Large intestine (tissue), 3 donors: Measurements from ENCODE around the gene SRSF11. TPM values are rescaled to one million over a fixed set of nuclear protein-coding genes. Genes with fewer than 3 reads are reported as not detected.

Source experiments
- DNase-seq, 2 donors: peaks; one replicate each; pipeline versions ENCODE4 v3.0.0 to v3.0.0-alpha.2; 2013
- H3K27ac ChIP-seq: one replicate; pipeline ENCODE4 v1.5.1; 2013; ENCODE audit warnings: low read length
- H3K27me3 ChIP-seq: 2 replicates; pipeline ENCODE4 v1.6.1; 2013; ENCODE audit warnings: low read length; ENCODE audit not compliant: control insufficient read depth, insufficient read depth
- H3K36me3 ChIP-seq: 2 replicates; pipeline ENCODE4 v1.6.1; 2013; ENCODE audit warnings: low read length; ENCODE audit not compliant: control insufficient read depth, insufficient read depth
- H3K4me1 ChIP-seq: one replicate; pipeline ENCODE4 v1.6.1; 2013; ENCODE audit warnings: low read length; ENCODE audit not compliant: control insufficient read depth, insufficient read depth
- H3K4me3 ChIP-seq: one replicate; pipeline ENCODE4 v1.5.1; 2013; ENCODE audit warnings: low read length
- H3K9me3 ChIP-seq: one replicate; pipeline ENCODE4 v1.6.1; 2013; ENCODE audit warnings: mild to moderate bottlenecking, low read depth, low read length, moderate library complexity; ENCODE audit not compliant: control insufficient read depth
- WGBS: methylation state at CpG from one replicate; pipeline ENCODE4 v1.1.5; 2013; ENCODE audit warnings: low lambda C conversion rate; ENCODE audit not compliant: insufficient coverage; 5-methylcytosine and 5-hydroxymethylcytosine counted together
- polyA plus RNA-seq: library from polyadenylated mRNA; unstranded; fragments of 120-200 nt; gene quantifications from one replicate; pipeline ENCODE4 v1.2.1, GENCODE V29; 2013

Gene SRSF11
- polyA plus RNA-seq, 1 donor: 310 TPM

GRCh38 chr1:70248729-70249128, 27.5 kb downstream of the SRSF11 start:
- H3K36me3 ChIP-seq: peaks cover 70% of the 10 kb centered on the region
- H3K4me1 ChIP-seq: no peaks in the 10 kb centered on the region
- H3K4me3 ChIP-seq: no peak overlapping the region
- H3K27me3 ChIP-seq: no peaks in the 10 kb centered on the region
- no peak overlapping the region for H3K27ac ChIP-seq
- 92% methylated on average over 2 of the region's 4 CpGs for WGBS
- no peaks in the 10 kb centered on the region for H3K9me3 ChIP-seq
- no peak for DNase-seq

GRCh38 chr1:70256664-70257063, 35.5 kb downstream of the SRSF11 start:
- no peak overlapping the region for H3K27ac ChIP-seq
- peaks cover 5% of the 10 kb centered on the region for H3K36me3 ChIP-seq
- WGBS: no CpG with 5 or more reads among the region's 1 CpG
- H3K27me3 ChIP-seq: no peaks in the 10 kb centered on the region
- no peaks in the 10 kb centered on the region for H3K9me3 ChIP-seq
- H3K4me3 ChIP-seq: no peak overlapping the region
- H3K4me1 ChIP-seq: no peaks in the 10 kb centered on the region
- DNase-seq: no peak

GRCh38 chr1:70264839-70265238, 43.7 kb downstream of the SRSF11 start:
- no peak for DNase-seq
- H3K9me3 ChIP-seq: peaks cover 3% of the 10 kb centered on the region
- H3K4me3 ChIP-seq: no peak overlapping the region
- no peaks in the 10 kb centered on the region for H3K27me3 ChIP-seq
- H3K27ac ChIP-seq: no peak overlapping the region
- 91% methylated on average over 5 of the region's 7 CpGs for WGBS
- peaks cover 21% of the 10 kb centered on the region for H3K36me3 ChIP-seq
- no peaks in the 10 kb centered on the region for H3K4me1 ChIP-seq

GRCh38 chr1:70265946-70266345, 44.8 kb downstream of the SRSF11 start:
- peaks cover 3% of the 10 kb centered on the region for H3K9me3 ChIP-seq
- H3K36me3 ChIP-seq: peaks cover 26% of the 10 kb centered on the region
- no peak for DNase-seq
- H3K4me3 ChIP-seq: no peak overlapping the region
- no peaks in the 10 kb centered on the region for H3K4me1 ChIP-seq
- no peak overlapping the region for H3K27ac ChIP-seq
- WGBS: no CpG with 5 or more reads among the region's 1 CpG
- no peaks in the 10 kb centered on the region for H3K27me3 ChIP-seq

- no peaks in the 10 kb centered on the region for H3K4me1 ChIP-seq
These were observed 56.7 kb downstream of the SRSF11 start for GRCh38 chr1:70277875-70278274.

GRCh38 chr1:70278710-70279109, 57.5 kb downstream of the SRSF11 start:
- H3K4me1 ChIP-seq: no peaks in the 10 kb centered on the region
- H3K36me3 ChIP-seq: peaks cover 17% of the 10 kb centered on the region
- no peak overlapping the region for H3K4me3 ChIP-seq
- H3K9me3 ChIP-seq: no peaks in the 10 kb centered on the region
- DNase-seq: peak; percentile 3 to 19
- no CpG with 5 or more reads among the region's 1 CpG for WGBS
- H3K27me3 ChIP-seq: no peaks in the 10 kb centered on the region
- H3K27ac ChIP-seq: no peak overlapping the region

More at GRCh38 chr1:70277875-70278274, 56.7 kb downstream of the SRSF11 start:
- Histone ChIP-seq H3K27me3 (no peaks in the 10 kb centered on the region), H3K27ac (no peak overlapping the region), H3K36me3 (peaks cover 21% of the 10 kb centered on the region), H3K9me3 (no peaks in the 10 kb centered on the region), H3K4me3 (no peak overlapping the region)
- 100% methylated on average over 1 of the region's 5 CpGs for WGBS
- no peak for DNase-seq

- Histone ChIP-seq H3K27me3 (no peaks in the 10 kb centered on the region), H3K27ac (no peak overlapping the region), H3K4me3 (no peak overlapping the region), H3K4me1 (no peaks in the 10 kb centered on the region), H3K36me3 (peaks cover 16% of the 10 kb centered on the region), H3K9me3 (no peaks in the 10 kb centered on the region)
- DNase-seq: no peak
- WGBS: 100% methylated on average over 2 of the region's 2 CpGs
These were observed 63.2 kb downstream of the SRSF11 start for GRCh38 chr1:70284366-70284765.

GRCh38 chr1:70286453-70286852, 65.3 kb downstream of the SRSF11 start:
- H3K27ac ChIP-seq: no peak overlapping the region
- no peaks in the 10 kb centered on the region for H3K4me1 ChIP-seq
- DNase-seq: no peak
- H3K9me3 ChIP-seq: no peaks in the 10 kb centered on the region
- WGBS: no CpG with 5 or more reads among the region's 5 CpGs
- H3K4me3 ChIP-seq: no peak overlapping the region
- peaks cover 27% of the 10 kb centered on the region for H3K36me3 ChIP-seq
- H3K27me3 ChIP-seq: no peaks in the 10 kb centered on the region

GRCh38 chr1:70288166-70288565, 67.0 kb downstream of the SRSF11 start:
- H3K9me3 ChIP-seq: no peaks in the 10 kb centered on the region
- H3K27me3 ChIP-seq: no peaks in the 10 kb centered on the region
- no peaks in the 10 kb centered on the region for H3K4me1 ChIP-seq
- H3K4me3 ChIP-seq: no peak overlapping the region
- peaks cover 28% of the 10 kb centered on the region for H3K36me3 ChIP-seq
- no peak overlapping the region for H3K27ac ChIP-seq
- no peak for DNase-seq

GRCh38 chr1:70290218-70290617, 69.0 kb downstream of the SRSF11 start:
- H3K9me3 ChIP-seq: no peaks in the 10 kb centered on the region
- DNase-seq: no peak
- H3K27me3 ChIP-seq: no peaks in the 10 kb centered on the region
- peaks cover 37% of the 10 kb centered on the region for H3K36me3 ChIP-seq
- no peak overlapping the region for H3K27ac ChIP-seq
- H3K4me1 ChIP-seq: no peaks in the 10 kb centered on the region
- H3K4me3 ChIP-seq: no peak overlapping the region
- WGBS: no CpG with 5 or more reads among the region's 1 CpG

- Histone ChIP-seq H3K27ac (no peak overlapping the region), H3K27me3 (no peaks in the 10 kb centered on the region), H3K4me3 (no peak overlapping the region), H3K36me3 (peaks cover 32% of the 10 kb centered on the region), H3K4me1 (no peaks in the 10 kb centered on the region), H3K9me3 (no peaks in the 10 kb centered on the region)
- DNase-seq: no peak
These were observed 72.1 kb downstream of the SRSF11 start for GRCh38 chr1:70293186-70293843.
